ENCODE data around the gene CDKN2B-AS1.

The CDKN2B-AS1 gene

DNA sequence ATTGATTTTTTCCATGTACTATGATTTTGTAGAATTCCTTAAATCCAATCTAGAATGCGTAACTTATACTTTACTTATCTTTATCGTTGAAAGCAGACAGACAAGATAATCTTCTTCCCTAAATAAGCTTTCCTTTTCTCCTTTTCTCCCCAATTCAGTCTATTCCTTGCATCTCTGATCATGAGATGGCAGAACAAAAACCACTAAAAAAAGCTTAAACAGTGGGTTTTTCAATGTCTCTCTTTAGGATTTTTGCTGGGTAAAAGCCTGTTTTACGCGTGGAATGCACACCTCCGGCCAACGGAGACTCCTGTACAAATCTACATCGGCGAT, 13.8 kb downstream of the CDKN2B-AS1 start:
- DNase-seq = no peak

DNA sequence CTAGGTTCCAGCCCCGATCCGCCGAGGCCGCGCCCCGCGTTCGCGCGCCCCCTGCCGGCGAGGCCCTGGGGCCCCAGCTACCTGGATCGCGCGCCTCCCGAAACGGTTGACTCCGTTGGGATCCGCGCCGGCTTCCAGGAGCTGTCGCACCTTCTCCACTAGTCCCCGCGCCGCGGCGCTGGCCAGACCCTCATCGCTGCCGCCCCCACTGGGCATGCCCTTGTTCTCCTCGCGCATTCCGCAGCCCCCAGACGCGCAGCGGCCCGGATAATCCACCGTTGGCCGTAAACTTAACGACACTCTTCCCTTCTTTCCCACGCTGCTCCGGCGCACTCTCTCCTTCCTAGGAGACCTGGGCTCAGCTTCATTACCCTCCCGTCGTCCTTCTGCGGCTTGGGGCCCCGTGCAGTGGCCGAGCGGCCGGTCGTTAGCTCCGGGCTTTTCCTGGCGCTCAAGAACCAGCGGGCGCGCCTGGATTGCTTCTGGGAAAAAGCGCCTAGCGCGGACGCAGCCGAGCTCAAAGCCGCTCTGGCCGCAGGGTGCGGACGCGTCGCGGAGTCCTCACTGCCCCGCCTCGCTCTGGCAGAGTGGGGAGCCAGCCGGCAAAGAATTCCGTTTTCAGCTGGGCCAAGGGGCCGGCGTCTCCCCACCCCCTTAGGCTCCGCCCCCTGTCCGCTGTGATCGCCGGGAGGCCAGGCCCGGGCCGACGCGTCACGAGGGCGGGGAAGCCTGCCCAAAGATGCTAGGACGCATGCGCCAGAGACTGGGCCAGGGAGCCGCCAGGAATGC, 14.3 kb downstream of the CDKN2B-AS1 start, which contains the start of gene CDKN2B:
TSS of gene CDKN2B (minus strand) at position 589 of the 789 bp plus-strand sequence. CDS start at position 237, 352 bp downstream.
- peak; percentile 87 for DNase-seq

DNA sequence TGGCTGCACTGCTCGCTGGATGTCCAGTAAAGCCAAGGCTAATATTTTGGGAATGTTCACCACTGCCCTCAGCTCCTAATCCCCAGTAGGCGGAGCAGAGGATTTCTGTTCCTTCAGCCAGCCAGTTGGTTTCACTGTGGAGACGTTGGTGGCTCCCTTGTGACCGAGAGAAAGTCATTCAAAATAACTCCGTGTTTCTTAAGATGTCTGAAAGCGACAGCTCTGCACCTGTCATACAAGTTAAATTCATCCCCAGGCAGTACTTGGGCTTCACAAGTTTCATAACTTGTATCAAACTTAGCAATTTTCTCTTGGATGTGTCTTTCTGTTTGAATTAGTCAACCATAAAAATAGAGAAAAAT, 14.9 kb downstream of the CDKN2B-AS1 start:
- DNase-seq = no peak

GRCh38 chr9:22010866-22011625, 16.5 kb downstream of the CDKN2B-AS1 start:
- peak; percentile 75 for DNase-seq

GRCh38 chr9:22022396-22022795, 27.8 kb downstream of the CDKN2B-AS1 start:
- no peak for DNase-seq

- DNase-seq = no peak
Measured at GRCh38 chr9:22026696-22027095, 32.1 kb downstream of the CDKN2B-AS1 start.

DNA sequence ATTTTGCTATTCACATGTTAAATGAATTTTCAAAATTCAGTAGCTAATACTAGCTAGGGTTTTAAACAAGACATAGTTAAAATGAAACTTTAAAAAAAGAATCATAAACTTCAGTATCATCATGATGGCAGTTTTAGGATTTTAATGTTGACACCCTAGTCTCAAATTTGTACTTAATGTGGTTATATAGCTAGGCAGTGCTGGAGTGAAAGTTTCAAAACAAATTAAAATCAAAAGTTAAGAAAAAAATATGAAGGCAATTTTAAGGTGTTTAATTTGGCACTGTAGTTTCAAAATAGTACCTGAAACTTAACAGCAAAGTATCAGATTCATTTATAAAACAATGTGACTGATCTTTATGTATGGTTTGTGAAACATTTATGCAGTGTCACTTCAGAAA, 33.8 kb downstream of the CDKN2B-AS1 start:
- DNase-seq = no peak

DNA sequence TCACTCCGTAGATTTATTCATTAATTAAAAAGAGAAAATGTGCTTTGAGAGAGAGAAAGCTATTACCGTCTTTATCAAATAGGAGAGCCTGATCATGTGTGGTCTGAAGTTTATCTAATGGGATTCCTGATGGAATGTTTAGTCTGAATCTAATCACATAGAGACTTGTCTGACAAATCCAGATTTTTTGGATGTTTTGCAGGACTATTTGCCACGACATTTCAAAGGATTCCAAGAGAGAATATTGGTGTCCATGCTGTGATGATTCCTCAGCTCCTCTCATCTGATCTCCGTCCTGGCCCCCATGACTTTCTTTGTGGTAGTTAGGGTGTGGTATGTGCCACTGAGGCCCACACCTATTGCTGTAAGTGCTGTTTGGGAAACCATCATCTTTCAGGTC, 34.6 kb downstream of the CDKN2B-AS1 start:
- DNase-seq = no peak

GRCh38 chr9:22030101-22030598, 35.6 kb downstream of the CDKN2B-AS1 start:
- peak; percentile 56 for DNase-seq

- DNase-seq = no peak
Measured at GRCh38 chr9:22031655-22032411, 37.2 kb downstream of the CDKN2B-AS1 start.

DNA sequence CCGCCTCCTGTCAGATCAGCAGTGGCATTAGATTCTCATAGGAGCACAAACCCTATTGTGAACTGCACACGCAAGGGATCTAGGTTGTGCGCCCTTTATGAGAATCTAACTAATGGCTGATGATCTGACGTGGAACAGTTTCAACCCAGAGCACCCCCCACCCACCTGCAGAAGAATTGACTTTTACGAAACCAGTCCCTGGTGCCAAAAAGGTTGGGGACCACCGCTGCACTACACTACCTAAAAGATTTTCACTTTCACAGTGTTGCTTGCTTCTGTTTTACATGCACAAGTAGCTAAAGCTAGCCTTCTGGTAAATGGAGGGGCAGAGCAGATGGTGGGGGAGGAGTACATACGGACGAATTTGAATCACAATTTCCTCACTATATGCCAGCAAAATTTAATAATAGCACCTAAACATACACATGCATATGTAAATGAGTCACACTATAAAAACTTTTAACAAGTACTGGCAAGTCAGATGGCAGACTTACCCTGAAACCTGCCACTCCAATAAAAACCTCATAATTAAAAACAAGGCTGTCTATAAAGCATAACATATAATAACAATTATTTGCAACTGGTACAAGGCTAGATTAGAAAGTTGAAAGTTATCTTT, 38.5 kb downstream of the CDKN2B-AS1 start:
- no peak for DNase-seq

GRCh38 chr9:22035591-22036011, 41.0 kb downstream of the CDKN2B-AS1 start:
- DNase-seq = peak; percentile 42

- DNase-seq = no peak
Measured at GRCh38 chr9:22036866-22037626, 42.5 kb downstream of the CDKN2B-AS1 start.

DNA sequence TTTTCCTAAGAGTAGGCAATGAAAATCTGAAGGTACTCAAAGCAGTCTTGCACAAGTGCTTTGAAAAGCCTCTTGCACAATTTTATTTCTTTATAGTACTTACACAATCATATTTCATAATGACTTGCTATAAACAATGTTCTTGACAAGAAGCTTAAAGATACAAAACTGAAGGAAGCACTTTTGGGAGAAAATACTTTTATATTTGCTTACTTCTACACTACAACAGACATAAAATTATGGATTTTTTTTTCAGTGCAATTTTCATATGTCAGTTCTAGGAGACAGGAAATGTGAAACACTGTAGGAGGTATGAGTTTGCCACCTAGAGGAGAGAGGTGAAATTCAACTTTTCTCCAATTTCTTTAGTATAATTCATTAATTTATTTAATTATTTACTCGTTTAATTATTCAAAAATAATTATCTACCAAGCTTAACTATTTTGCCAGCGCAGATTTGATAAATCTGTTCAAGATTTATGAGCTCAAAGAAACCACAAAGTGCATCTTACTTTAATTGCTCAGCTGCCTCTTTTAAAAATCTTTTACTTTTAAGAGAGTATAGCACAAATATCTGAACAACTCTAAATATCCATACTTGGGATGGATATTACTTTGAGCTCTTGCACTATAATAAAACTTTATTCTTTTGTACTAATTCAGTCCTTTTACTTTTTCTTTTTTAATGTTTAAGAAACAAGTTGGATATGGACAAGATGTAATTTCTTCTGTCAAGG, 43.5 kb downstream of the CDKN2B-AS1 start:
- DNase-seq = peak; percentile 68

DNA sequence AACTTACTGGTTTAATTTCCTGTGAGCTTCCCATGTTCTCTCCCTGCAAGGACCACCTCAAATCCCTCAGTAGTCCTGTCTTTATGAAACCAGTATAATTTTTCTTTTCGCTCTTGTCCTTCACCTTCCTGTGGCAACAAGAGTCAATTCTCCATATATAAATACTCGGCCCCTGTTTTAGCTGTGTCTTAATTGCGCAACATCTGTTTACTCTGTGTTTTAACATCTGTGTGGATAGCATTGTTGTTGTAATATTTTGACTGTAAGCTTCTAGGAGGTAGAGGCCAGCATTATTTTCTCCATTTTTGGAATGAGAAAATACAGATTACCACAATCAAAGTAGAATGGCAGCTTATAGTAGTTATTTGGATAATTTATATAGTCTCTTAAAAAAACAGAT, 44.7 kb downstream of the CDKN2B-AS1 start:
- no peak for DNase-seq

DNA sequence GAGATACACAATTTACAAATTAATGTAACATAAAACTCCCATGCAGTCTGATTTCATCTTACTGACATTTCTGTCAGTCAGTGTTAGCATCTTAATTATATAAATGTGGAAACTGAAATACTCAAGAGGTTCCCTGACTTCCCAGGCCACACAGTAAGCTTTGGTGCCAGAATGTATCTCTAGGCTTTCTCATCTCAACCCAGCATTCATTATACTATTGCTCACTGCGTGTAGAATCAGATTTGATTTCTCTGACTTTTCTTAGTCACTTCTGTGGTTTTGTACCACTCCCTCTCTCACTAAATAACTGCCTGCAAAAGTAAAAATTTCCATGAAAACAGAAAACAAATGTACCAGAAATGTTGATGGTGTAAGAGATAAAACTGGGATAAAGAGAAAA, 46.2 kb downstream of the CDKN2B-AS1 start:
- DNase-seq = no peak

DNA sequence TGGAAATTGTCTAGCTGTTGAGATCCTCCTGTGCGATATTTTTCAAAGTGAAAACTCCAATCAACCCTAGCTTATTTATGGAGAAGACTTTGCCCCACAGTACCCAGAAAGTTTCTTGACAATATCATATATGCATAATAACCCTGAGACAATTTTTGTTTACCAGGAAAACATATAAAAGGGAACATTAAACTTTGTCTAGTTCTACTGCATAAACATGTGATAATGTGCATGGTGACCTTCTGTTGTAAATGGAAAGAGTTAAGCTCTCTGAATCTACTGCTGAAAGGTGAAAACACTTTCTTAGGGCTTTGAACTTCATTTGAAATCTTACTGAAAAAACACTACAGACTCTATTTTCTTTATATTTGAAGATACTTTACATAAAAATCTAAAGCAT, 46.8 kb downstream of the CDKN2B-AS1 start:
- no peak for DNase-seq

GRCh38 chr9:22041775-22042174, 47.2 kb downstream of the CDKN2B-AS1 start:
- DNase-seq = no peak

DNA sequence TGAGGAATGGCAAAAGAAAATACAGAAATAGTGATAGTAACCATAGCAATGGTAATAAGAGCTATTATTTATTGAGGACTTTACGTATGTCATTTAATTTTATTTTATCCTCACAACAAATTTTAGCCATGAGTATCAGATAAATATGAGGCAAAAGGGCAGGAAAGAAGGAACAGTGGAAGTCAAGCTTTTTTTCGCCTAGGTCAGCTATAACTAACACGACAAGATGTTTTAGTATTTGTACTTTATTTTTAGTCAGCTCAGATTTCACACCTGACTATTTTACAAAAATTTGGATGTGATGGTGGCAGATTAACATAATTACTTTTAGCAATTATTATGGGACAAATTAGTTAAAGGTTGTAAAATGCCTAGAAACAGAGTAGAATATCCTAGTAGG, 49.3 kb downstream of the CDKN2B-AS1 start:
- DNase-seq = no peak

GRCh38 chr9:22044583-22044982, 50.0 kb downstream of the CDKN2B-AS1 start:
- no peak for DNase-seq

DNA sequence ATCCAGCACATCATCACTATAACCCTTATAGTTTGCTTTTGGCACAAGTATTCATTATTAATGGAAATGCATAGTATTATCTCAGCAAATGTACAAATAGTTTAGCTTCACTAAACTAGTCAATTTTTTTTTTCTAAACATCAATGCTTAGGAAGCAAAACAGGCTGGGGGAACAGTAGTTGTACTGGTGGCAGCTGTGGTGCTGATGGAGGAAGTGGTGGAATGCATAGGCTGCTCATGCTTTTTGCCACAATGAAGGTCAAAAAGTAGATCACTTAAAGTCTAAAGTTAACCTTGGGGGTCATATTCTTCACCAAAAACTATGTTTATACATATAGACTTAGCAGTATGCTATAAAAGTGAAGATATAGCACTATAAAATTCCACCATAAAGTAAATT, 50.8 kb downstream of the CDKN2B-AS1 start:
- DNase-seq = no peak
